Karpas-422 (cell line): ENCODE measurements around the gene FOXA3. TPM values are rescaled to one million over a fixed set of nuclear protein-coding genes. Genes with fewer than 3 reads are reported as not detected.

ENCODE experiments used
- DNase-seq: peaks from one replicate; pipeline ENCODE4 v3.0.0-alpha.2; 2015
- H2AFZ ChIP-seq: fragments of 200-600 bp; sonication (generic); 2 replicates; pipeline ENCODE4 v1.6.1; 2014; ENCODE audit warnings: antibody characterized with exemption, low read length, mixed read lengths
- H3K27ac ChIP-seq: fragments of 200-600 bp; sonication (generic); 2 replicates; pipeline ENCODE4 v1.5.1; 2014; ENCODE audit warnings: mild to moderate bottlenecking, low read length, moderate library complexity
- H3K27me3 ChIP-seq: fragments of 200-600 bp; sonication (generic); 2 replicates; pipeline ENCODE4 v1.6.1; 2014; ENCODE audit warnings: low read length, mixed read lengths
- H3K36me3 ChIP-seq: fragments of 200-600 bp; sonication (generic); 2 replicates; pipeline ENCODE4 v1.6.1; 2014; ENCODE audit warnings: low read length, mixed read lengths; ENCODE audit not compliant: insufficient read depth
- H3K4me1 ChIP-seq: fragments of 200-600 bp; sonication (generic); 2 replicates; pipeline ENCODE4 v1.6.1; 2014; ENCODE audit warnings: mild to moderate bottlenecking, low read length, mixed read lengths
- H3K4me2 ChIP-seq: fragments of 200-600 bp; sonication (generic); 2 replicates; pipeline ENCODE4 v1.6.1; 2014; ENCODE audit warnings: low read length, low read depth, mild to moderate bottlenecking; ENCODE audit not compliant: poor library complexity, severe bottlenecking
- H3K4me3 ChIP-seq: fragments of 200-600 bp; sonication (generic); 2 replicates; pipeline ENCODE4 v1.5.1; 2014; ENCODE audit warnings: mild to moderate bottlenecking, antibody characterized with exemption, low read length, mixed read lengths
- H3K79me2 ChIP-seq: fragments of 200-600 bp; sonication (generic); 2 replicates; pipeline ENCODE4 v1.6.1; 2014; ENCODE audit warnings: mild to moderate bottlenecking, low read length, mixed read lengths
- H3K9ac ChIP-seq: fragments of 200-600 bp; sonication (generic); 2 replicates; pipeline ENCODE4 v1.6.0; 2014; ENCODE audit warnings: low read length
- H3K9me2 ChIP-seq: fragments of 200-600 bp; sonication (generic), shearing (Covaris generic); replicated peaks from 2 replicates; pipeline ENCODE4 v1.6.0; 2014; ENCODE audit warnings: mild to moderate bottlenecking, low read length, moderate library complexity; ENCODE audit not compliant: insufficient read depth
- H3K9me3 ChIP-seq: fragments of 300-700, 200-600 bp; sonication (generic); 2 replicates; pipeline ENCODE4 v1.6.1; 2014; ENCODE audit warnings: low read length, mixed read lengths
- H4K20me1 ChIP-seq: fragments of 200-600 bp; sonication (generic); 2 replicates; pipeline ENCODE4 v1.6.1; 2014; ENCODE audit warnings: mild to moderate bottlenecking, antibody characterized with exemption, low read length, low read depth; ENCODE audit not compliant: insufficient read depth
- total RNA-seq: library from RNA; depleted of rRNA; stranded (reverse); fragments of >200 nt; shearing (Covaris generic); gene quantifications from 2 replicates; pipeline ENCODE4 v1.2.3, GENCODE V29; 2014; ENCODE audit warnings: low replicate concordance

The FOXA3 gene
- total RNA-seq, 1 experiment from 2014 or later: not detected

DNA sequence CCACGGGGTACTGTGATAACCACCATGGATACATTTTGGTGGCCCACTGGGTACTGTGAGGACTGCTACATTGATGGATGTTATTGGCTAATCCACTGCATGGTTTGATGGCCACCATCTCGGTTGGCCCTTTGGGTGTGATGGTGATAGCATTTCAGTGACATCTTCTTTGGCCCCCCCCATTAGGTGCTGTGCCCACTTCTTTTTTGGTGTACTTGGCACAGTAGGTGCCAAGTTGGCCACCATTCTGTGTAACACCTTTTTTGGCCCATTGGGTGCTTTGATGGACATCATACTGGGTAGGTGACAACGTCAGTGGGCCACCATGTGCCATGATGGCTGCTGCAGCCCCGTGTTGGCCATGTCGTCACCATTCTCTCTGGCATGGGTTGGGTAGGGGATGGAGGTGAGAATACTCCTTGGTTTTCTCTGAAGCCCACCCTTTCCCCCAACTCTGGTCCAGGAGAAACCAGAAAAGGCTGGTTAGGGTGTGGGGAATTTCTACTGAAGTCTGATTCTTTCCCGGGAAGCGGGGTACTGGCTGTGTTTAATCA, 9.2 kb downstream of the FOXA3 start:
- H2AFZ ChIP-seq: no peak overlapping the region
- no peak overlapping the region for H3K4me2 ChIP-seq
- no peaks in the 10 kb centered on the region for H3K79me2 ChIP-seq

GRCh38 chr19:45874620-45874966, 10.5 kb downstream of the FOXA3 start:
- H3K9ac ChIP-seq: no peak overlapping the region

More for the DNA sequence above, 9.2 kb downstream of the FOXA3 start:
- no peaks in the 10 kb centered on the region for H4K20me1 ChIP-seq
- no peak for DNase-seq
- no peaks in the 10 kb centered on the region for H3K27me3 ChIP-seq
- no peak overlapping the region for H3K9ac ChIP-seq
- H3K27ac ChIP-seq: no peak overlapping the region
- no peaks in the 10 kb centered on the region for H3K9me3 ChIP-seq
- H3K4me1 ChIP-seq: no peaks in the 10 kb centered on the region
- H3K36me3 ChIP-seq: no peaks in the 10 kb centered on the region
- no peaks in the 10 kb centered on the region for H3K9me2 ChIP-seq
- H3K4me3 ChIP-seq: no peak overlapping the region

DNA sequence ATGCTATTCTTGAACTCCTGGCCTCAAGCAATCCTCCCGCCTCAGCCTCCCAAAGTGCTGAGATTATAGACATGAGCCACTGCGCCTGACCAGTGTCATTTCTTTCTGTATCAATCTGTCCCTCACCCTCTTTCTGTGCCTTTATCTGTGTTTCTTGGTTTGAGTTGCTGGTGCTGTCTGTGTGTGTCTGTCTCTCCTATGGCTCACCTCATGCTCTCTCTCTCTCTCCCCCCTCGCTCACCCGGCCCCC, 12.0 kb downstream of the FOXA3 start:
- Histone ChIP-seq H3K9ac (no peak overlapping the region), H3K4me2 (no peak overlapping the region)
- no peak for DNase-seq

More at GRCh38 chr19:45874620-45874966, 10.5 kb downstream of the FOXA3 start:
- Histone ChIP-seq H3K4me1 (no peaks in the 10 kb centered on the region), H3K4me2 (no peak overlapping the region), H3K9me3 (no peaks in the 10 kb centered on the region), H3K27me3 (no peaks in the 10 kb centered on the region), H3K36me3 (no peaks in the 10 kb centered on the region), H3K79me2 (no peaks in the 10 kb centered on the region), H3K9me2 (no peaks in the 10 kb centered on the region), H3K4me3 (no peak overlapping the region), H2AFZ (no peak overlapping the region), H3K27ac (no peak overlapping the region), H4K20me1 (no peaks in the 10 kb centered on the region)
- no peak for DNase-seq

DNA sequence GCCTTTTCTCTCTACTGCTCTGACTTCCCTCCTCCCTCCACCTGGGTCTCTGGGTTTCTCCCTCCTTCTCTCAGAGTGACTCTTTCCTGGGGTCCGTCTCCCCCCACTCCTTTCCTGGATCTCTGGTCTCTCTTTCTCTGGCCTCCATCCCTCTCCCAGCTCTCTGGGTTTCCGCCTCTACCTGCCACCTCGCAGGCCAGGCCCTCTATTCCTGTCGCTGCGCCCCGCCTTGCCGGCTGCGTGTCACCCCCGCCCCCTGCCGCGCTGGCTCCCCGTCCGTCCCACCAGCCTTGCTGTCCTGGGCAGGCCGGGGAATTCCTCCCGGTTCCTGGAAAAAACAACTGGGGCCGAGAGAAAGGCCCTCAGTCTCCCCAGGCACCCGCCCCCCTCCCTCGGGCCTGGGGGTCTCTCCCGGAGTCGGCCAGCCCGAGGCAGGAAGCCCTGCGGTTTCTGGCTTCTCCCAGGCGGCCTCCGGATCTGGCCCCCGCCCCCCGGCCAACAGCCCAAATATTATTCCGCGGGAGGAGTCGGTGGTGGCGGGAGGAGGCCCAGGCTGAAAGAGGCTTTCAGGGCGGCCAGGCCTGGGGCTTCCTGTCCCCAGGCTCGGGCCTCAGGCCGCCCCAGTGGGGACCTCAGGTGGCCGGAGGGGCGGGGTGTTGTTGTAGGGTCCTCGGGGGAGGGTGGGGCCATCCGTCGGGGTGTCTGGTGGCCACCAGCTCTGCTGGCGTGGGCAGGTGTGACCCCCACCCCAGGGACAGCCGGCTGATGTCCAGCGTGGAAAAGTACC, 12.5 kb downstream of the FOXA3 start:
- Histone ChIP-seq H3K9ac (no peak overlapping the region), H3K4me1 (no peaks in the 10 kb centered on the region), H3K9me2 (no peaks in the 10 kb centered on the region), H3K4me2 (no peak overlapping the region), H3K27ac (no peak overlapping the region), H3K79me2 (no peaks in the 10 kb centered on the region), H3K4me3 (no peak overlapping the region), H3K36me3 (no peaks in the 10 kb centered on the region), H2AFZ (peak overlapping the region; percentile 50; the same call in 1 of the 2 replicates), H3K27me3 (no peaks in the 10 kb centered on the region), H3K9me3 (no peaks in the 10 kb centered on the region), H4K20me1 (no peaks in the 10 kb centered on the region; the same call in 1 of the 2 replicates)
- no peak for DNase-seq

More for the DNA sequence above, 12.0 kb downstream of the FOXA3 start:
- H2AFZ ChIP-seq: peak overlapping the region; percentile 50; the same call in 1 of the 2 replicates
- H3K9me3 ChIP-seq: no peaks in the 10 kb centered on the region
- no peak overlapping the region for H3K27ac ChIP-seq
- H3K9me2 ChIP-seq: no peaks in the 10 kb centered on the region
- H3K79me2 ChIP-seq: no peaks in the 10 kb centered on the region
- H3K4me1 ChIP-seq: no peaks in the 10 kb centered on the region
- H3K36me3 ChIP-seq: no peaks in the 10 kb centered on the region
- no peaks in the 10 kb centered on the region for H4K20me1 ChIP-seq
- no peaks in the 10 kb centered on the region for H3K27me3 ChIP-seq
- no peak overlapping the region for H3K4me3 ChIP-seq

- peaks cover 11% of the 10 kb centered on the region; the same call in 1 of the 2 replicates for H4K20me1 ChIP-seq
- no peak overlapping the region for H3K4me2 ChIP-seq
- H3K4me1 ChIP-seq: peaks cover 3% of the 10 kb centered on the region; the same call in 1 of the 2 replicates
- no peaks in the 10 kb centered on the region for H3K9me2 ChIP-seq
- H3K4me3 ChIP-seq: no peak overlapping the region
- no peaks in the 10 kb centered on the region for H3K79me2 ChIP-seq
- no peaks in the 10 kb centered on the region for H3K27me3 ChIP-seq
- H3K9me3 ChIP-seq: no peaks in the 10 kb centered on the region
- no peak overlapping the region for H2AFZ ChIP-seq
- H3K36me3 ChIP-seq: no peaks in the 10 kb centered on the region; the same call in 1 of the 2 replicates
- H3K9ac ChIP-seq: no peak overlapping the region
- no peak for DNase-seq
- H3K27ac ChIP-seq: no peak overlapping the region
These were observed 14.1 kb downstream of the FOXA3 start for GRCh38 chr19:45878043-45878794.

DNA sequence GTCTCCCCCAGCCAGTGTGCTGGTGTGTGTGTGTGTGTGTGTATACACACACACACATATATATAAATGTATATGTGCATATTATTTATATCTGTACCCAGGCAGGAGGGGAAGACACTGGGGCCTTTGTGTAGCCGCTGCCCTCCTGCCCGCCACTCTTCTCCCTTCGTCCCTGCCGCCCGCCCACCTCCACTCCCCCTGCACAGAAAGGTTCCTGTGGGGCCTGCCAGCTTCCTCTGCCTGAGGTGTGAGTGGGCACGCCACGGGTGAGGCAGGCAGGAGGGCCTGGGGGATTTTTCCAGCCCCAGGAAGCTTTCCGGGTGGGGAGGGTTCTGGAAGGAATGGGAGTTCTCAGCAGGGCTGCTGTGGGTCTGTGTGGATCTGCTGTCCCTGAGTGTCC, 14.9 kb downstream of the FOXA3 start:
- Histone ChIP-seq H3K36me3 (no peaks in the 10 kb centered on the region; the same call in 1 of the 2 replicates), H2AFZ (no peak overlapping the region), H3K27ac (no peak overlapping the region), H3K4me1 (peaks cover 8% of the 10 kb centered on the region), H3K9me2 (no peaks in the 10 kb centered on the region), H4K20me1 (peaks cover 15% of the 10 kb centered on the region; the same call in 1 of the 2 replicates), H3K9me3 (no peaks in the 10 kb centered on the region), H3K4me2 (no peak overlapping the region), H3K4me3 (no peak overlapping the region), H3K9ac (no peak overlapping the region), H3K79me2 (0 out of 2 replicates have a peak, but pooled peaks cover 3% of the 10 kb centered on the region), H3K27me3 (no peaks in the 10 kb centered on the region)
- no peak for DNase-seq

DNA sequence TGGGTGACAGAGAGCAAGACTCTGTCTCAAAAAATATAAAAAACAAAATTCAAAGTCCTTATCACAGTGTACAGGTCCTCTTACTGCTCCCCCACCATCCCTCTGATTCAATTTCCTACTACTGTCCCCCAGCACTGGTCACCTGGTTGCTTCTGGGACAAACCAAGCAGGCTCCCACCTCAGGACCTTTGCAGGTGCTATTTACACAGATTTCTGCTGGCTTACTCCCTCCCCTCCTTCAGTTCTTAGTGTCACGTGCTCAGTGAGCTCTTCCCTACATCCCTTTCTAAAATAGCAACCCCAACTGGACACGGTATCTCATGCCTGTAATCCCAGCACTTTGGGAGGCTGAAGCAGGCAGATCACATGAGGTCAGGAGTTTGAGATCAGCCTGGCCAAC, 15.8 kb downstream of the FOXA3 start:
- Histone ChIP-seq H4K20me1 (peaks cover 17% of the 10 kb centered on the region; the same call in 1 of the 2 replicates), H3K9me3 (no peaks in the 10 kb centered on the region), H3K36me3 (no peaks in the 10 kb centered on the region; the same call in 1 of the 2 replicates), H3K4me1 (peaks cover 18% of the 10 kb centered on the region), H3K4me3 (no peak overlapping the region), H3K79me2 (peaks cover 11% of the 10 kb centered on the region), H3K4me2 (no peak overlapping the region), H3K9me2 (no peaks in the 10 kb centered on the region), H3K27me3 (no peaks in the 10 kb centered on the region), H3K9ac (no peak overlapping the region), H3K27ac (no peak overlapping the region), H2AFZ (no peak overlapping the region)
- DNase-seq: no peak
